Stromal cell of bone marrow (primary cell): Measurements from ENCODE around the gene MYLK4.

Source experiments
- DNase-seq: peaks from one replicate; pipeline ENCODE4 v3.0.0-alpha.2; 2012; ENCODE audit warnings: low read depth

The MYLK4 gene

GRCh38 chr6:2755456-2755855 lies 4.7 kb upstream of the MYLK4 start:
- no peak for DNase-seq

- DNase-seq = no peak
Measured at GRCh38 chr6:2754911-2755310, 4.2 kb upstream of the MYLK4 start.

DNA sequence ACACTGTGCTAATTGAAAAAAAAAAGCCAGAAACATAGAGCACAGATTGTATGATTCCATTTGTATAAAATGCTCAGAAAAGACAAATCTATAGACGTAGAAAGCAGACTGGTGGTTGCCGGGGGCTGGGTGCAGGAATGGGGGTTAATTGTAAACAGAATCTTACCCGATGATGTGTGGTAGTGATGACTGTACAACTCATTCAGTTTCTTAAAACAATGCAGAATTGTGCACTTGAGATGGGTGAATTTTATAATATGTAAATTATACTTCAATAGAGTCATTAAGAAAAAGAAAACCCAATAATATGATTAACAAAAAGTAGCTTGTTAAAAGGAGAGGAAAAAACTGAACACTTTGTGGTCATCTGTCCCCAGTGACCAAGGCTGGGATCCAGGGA lies 3.7 kb upstream of the MYLK4 start:
- DNase-seq = no peak

DNA sequence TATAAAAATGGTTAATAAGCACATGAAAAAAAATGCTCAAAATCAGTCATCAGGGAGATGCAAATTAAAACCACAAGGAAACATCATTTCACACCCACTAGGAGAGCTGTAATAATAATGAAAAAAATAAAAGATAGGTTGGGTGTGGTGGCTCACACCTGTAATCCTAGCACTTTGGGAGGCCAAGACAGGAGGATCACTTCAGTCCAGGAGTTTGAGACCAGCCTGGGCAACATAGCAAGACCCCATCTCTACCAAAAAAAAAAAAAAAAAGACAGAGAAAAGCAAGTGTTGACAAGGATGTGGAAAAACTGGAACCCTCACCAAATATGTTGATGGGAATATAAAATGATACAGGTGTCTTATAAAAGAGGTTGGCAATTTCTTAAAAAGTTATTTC lies 3.0 kb upstream of the MYLK4 start:
- DNase-seq = no peak

GRCh38 chr6:2753110-2753489 lies 2.4 kb upstream of the MYLK4 start:
- DNase-seq = no peak

DNA sequence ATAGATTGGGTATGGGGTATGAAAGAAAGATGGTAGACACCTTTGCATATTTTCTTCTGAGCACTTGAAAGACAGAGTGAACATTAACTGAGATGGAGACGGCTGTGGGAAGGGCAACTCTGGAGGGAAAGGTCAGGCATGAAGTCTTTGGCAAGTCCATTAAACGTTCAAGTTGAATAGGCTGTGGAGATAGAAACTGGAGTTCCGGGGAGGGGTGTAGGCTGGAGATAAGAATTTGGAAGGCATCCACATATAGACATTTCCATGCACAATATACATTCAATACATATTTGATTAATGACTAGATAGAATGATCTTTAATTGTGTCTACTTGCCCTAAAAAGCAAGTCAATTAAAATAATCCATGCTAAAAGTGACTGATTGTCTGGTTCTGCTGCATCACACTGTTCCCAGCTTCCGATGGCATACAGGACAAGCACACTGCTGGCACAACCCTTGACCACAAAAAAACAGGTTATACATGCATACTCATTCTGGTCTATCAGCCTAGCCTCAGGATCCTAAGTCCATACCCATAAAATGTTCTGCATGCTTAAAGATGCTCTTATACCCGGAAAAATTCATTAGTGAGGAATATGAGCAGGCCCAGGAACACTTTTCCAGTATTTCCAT lies 1.9 kb upstream of the MYLK4 start:
- DNase-seq = no peak

DNA sequence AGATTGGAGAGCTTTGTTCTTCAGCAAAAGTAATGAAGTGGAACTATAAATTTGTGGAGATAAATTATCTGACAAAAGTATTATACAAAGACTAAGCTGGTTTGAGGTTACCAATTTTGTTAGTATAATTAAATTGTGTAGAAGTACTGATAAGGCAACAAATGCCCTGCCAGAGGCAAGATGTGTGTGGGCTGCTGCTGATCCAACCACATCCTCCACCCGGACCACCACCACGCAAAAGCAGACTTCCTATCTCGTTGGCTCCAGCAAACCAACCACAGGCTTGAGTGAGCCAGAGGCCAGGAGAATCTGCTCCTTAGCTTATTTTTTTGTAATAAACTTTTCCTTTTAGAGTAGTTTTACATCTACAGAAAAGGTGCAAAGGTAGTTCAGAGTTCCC lies 1.1 kb upstream of the MYLK4 start:
- no peak for DNase-seq

- DNase-seq = no peak
Measured at GRCh38 chr6:2749969-2750600, 637 bp downstream of the MYLK4 start.

- no peak for DNase-seq
Measured at GRCh38 chr6:2748183-2748582, 2.5 kb downstream of the MYLK4 start.

DNA sequence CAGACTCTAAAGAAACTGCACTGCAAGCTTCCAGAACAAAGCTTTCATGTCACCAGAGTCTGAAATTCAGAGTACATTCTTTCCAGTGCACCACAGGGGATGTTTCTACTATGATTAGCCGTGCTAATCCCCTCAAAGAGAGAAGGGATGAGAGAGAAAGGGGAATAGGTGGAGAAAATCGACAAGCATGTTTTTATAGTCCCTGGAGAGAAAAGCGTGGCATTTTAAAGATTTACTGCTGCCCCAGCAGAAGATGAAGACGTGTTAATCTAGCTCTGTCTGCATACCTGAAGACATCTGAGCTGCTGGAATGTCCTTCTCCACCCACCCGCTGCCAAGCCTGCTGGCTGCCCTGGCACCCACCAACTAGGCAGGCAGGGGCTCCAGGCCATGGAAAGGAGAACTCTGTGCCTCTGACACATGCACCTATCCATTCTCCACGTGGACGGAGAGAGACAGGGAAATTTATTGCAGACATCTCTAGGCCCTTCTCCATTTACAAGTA lies 4.1 kb downstream of the MYLK4 start:
- DNase-seq = no peak

DNA sequence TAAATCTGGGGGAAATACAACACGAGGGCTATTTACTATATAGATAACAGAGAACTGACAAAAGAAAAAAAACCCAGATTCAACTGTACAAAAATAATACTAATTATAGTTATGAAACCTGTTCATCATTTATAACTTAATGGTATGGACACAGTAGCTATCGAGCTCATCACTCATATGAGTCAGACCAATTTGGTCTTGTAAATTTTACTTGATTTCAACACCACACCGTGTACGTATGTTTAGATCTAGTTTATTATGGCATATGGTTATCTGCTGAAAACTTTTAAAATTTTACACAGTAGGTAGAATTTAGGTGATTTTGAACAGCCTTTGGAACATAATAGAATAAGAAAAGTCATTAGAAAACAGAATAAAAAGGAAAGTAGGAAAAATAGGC lies 5.5 kb downstream of the MYLK4 start:
- DNase-seq = no peak

GRCh38 chr6:2744778-2745177 lies 5.9 kb downstream of the MYLK4 start:
- DNase-seq = no peak

DNA sequence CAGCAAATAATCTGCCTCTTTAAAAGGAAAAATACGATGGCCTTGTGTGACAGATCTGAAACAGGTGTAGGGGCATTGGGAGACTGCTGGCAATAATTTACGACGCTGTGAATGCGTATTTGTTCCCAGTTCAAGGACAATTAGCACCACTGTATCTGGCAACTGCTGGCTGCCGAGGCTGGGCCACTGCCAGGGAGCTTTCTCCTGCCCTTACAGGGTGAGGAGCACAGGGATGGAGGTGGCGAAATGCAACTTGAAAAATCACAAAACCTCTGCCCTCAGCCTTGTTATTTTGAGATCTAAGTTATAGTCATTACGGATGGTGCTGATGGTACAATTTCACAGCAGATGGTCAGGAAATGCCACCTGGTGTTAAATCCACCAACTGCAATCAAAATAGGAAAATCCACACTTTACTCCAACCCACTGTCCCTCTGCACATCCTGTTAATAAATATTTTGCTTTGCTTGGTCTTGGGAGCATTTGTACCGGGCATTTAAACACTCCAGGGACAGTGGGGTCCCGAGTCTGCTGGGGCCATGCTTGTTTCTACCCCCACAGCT lies 6.4 kb downstream of the MYLK4 start:
- DNase-seq = no peak

DNA sequence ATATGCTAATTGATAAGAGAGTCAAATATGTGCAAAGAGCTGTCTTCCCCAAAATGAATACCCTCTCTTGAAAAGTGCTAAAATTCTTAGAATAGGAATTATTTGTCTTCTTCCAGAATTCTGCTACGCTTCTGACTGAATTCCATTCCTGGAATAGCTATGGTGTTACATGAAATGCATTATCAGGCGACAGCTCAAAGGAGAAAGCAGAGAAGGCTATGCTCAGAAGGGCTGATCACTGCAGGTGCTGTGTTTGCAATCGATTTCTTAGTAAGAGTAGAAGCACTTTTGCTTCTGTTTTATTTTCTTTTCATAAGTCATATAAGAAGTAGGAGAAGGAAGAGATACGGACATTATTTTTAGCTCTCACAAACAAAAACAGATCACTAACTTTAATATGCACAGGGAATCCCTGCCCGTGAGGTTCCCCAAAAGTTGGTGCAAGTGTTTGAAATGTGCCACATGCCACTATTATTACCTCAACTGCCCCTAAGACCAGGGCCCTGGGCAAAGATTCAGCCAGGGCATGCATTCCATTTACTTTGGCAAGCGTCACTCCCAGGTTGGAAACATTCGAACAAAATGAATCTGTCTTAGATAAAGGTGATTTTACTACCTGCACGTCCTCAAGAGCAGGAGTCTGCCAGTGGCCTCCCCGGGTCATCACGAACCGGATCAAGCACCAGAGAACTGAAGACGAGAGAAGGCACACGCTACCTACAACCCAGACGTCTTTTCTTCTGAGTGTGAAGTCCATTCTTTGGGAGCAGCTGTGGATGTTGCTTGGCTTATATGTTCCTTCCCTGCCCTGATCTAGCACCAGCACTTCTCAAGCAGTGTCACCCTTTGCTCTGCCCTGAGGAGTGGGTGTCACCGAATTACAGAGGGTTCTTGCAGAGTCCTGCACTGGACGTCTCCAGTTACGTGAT lies 7.2 kb downstream of the MYLK4 start:
- DNase-seq = no peak

DNA sequence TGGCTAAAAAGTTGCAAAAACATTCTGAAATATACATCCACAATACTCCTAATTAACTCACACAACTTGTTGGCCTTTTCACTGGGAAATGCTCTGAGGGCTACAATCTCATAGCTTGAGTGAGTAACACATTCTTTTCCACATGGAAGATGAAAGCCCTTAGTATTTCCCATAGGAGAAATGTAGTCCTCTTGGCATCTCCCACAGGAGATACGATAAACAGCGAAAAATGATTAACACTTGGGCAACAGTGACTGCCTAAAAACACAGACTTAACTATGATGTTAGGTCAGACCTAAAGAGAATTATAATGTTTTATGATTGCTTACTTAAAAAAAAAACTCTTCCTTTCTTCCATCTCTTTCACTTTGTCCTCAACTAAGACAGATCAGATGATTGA lies 9.0 kb downstream of the MYLK4 start:
- no peak for DNase-seq

DNA sequence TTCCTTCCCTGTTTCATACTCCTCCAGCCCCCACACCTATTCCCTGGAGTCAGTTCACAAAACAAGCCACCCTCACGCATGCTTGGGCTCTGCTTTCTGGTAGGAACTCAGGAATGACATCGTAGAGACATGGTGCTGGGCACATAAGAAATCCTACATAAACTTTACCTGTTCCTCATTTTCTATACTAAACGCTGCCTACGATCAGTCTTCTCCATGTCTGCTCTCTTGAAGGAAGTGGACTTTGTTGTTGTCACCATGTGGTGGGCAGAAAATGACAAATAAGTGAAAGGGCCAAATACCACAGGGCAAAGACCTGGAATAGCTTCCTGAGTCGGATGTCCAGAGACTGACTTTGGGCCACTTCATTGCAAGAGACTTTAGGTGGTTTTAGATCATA lies 10.1 kb downstream of the MYLK4 start:
- no peak for DNase-seq

DNA sequence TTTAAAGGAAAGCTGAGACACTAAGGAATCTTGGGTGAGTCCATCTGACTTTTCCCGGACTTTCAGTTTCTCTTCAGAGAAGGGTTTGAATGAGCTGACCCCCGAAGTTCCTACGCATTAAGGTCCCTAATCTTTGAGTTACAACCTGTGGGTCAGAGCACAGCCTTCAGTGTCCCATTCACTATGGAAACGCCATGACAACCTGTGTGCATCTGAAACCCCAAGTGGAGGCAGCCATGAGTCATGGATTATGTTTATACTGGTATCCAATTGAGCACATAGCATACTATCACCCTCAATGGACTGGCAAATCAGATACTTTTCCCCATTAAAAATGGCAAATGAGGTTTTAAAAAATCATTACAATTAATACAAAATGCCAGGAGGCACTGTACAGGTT lies 11.4 kb downstream of the MYLK4 start:
- DNase-seq = peak; percentile 67

- no peak for DNase-seq
Measured at GRCh38 chr6:2738373-2738979, 12.2 kb downstream of the MYLK4 start.

GRCh38 chr6:2737885-2738284 lies 12.8 kb downstream of the MYLK4 start:
- no peak for DNase-seq

DNA sequence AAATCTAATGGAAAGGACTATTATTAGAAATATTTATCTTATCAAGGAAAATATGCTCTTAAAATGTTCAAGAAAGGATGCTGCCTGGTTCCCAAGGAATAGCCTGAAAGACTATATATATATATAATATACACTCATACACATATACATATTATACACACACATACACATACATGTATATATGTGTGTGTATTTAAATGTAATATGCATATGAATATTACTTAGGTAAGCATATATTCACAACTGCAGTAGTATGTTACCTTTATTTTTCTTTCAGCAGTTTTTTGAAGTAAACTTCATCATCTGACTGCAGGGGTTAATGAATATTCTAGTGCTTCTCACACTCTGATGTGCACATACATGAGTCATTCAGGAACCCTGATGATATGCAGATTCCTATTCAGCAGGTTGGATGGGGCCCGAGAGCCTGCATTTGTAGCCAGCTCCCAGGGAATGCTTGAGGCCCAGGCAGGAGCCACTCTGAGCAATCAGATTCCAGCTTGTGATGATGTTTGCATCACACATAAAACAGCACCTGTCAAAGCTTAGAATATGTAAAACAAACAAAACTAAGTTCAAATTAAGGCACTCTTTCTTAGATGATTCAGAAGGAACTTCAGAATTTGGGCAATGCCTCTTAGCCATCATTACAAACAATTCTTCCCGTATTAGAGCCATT lies 16.1 kb downstream of the MYLK4 start:
- DNase-seq = no peak

GRCh38 chr6:2733736-2734480 lies 16.8 kb downstream of the MYLK4 start:
- DNase-seq = no peak
